ENCODE data around the gene C17orf78. TPM values are rescaled to one million over a fixed set of nuclear protein-coding genes. Genes with fewer than 3 reads are reported as not detected.
A peak's percentile ranks its signal among the peaks of the same experiment; 100 is the strongest.
"Not testable (repeated sequence)": the region's sequence is repeated elsewhere in the genome, so short reads cannot be mapped to it uniquely, and the experiment has no call there.

C17orf78 gene
- polyA plus RNA-seq = not detected

DNA sequence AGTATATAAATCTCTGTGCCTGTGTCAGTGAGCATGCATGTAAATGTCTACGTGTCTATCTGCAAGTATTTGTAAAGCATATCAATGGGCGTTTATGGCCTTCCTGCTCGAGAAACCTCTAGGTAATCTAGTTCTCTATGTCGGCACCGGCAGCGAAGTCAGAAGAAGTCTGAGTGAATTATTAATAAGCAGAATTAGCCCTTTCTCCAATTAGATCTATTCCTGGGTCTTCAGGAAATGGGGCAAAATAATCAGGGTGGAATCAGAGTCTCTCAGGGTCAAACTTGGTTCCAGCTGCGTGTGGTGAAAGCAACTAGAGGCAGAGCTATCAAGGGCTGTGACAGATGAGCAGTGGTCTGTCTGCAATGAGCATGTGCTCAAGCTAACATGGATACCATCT is at the start of gene C17orf78:
C17orf78 (plus strand) TSS at position 280 of the 400 bp plus-strand sequence; CDS start at position 388, 108 bp downstream.
- Mint-ChIP-seq H3K4me1 (peaks cover 0 to 3% (median 3%) of the 10 kb centered on the region in 3 donors), H3K27me3 (no peaks in the 10 kb centered on the region), H3K4me3 (no peak within 1 kb of the TSS), H3K9me3 (no peaks in the 10 kb centered on the region), H3K27ac (no peak within 1 kb of the TSS), H3K36me3 (no peaks in the 10 kb centered on the region)

DNA sequence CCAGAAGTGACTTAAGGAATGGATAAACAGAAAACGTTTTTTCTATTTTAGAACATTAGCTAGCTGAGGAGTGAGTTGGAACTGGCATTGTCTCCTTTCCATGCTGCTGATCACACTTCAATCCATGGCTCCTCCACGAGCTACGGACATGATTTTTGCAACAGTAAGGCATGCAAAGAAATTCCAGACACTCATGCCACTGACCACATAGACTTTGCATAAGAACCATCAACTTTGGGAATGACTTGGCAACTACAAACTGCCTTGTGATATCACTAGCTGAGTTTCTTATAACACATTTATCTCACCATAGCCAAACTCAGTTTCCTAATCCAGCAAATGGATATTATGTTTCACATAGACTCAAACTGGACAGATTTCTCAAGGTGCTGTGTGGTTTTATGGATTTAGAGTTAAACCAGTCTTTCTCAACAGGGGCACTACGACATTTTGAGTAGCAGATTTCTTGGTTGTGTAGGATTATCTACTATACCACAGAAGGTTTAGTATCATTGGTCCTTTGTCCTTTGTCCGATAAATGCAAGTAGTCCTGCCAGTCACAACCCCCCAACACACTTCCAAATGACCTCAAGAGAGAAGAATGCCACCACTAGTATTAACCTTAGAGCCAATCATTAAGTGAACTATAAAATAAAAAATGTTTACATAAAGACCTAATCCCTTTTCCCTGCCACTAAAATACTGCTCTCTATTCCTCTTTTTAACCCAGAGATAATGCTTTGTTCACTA is 48.3 kb upstream of the C17orf78 start:
- H3K27ac Mint-ChIP-seq = no peak overlapping the region
- no peaks in the 10 kb centered on the region for H3K9me3 Mint-ChIP-seq
- peaks cover 3% of the 10 kb centered on the region for H3K36me3 Mint-ChIP-seq
- H3K4me3 Mint-ChIP-seq = no peak overlapping the region
- no peaks in the 10 kb centered on the region for H3K4me1 Mint-ChIP-seq
- no peaks in the 10 kb centered on the region for H3K27me3 Mint-ChIP-seq

GRCh38 chr17:37338847-37339246 is 36.9 kb upstream of the C17orf78 start:
- H3K9me3 Mint-ChIP-seq = no peaks in the 10 kb centered on the region
- H3K27me3 Mint-ChIP-seq = no peaks in the 10 kb centered on the region
- H3K36me3 Mint-ChIP-seq = peaks cover 3% of the 10 kb centered on the region
- H3K4me1 Mint-ChIP-seq = peaks cover 0 to 1% (median 0%) of the 10 kb centered on the region in 3 donors
- H3K27ac Mint-ChIP-seq = peak overlapping the region in 1 of 3 donors; percentile 59
- H3K4me3 Mint-ChIP-seq = no peak overlapping the region

- Mint-ChIP-seq H3K9me3 (no peaks in the 10 kb centered on the region), H3K4me1 (peaks cover 0 to 1% (median 0%) of the 10 kb centered on the region in 3 donors), H3K27me3 (no peaks in the 10 kb centered on the region), H3K36me3 (peaks cover 3% of the 10 kb centered on the region), H3K27ac (no peak overlapping the region), H3K4me3 (no peak overlapping the region)
These were observed 36.5 kb upstream of the C17orf78 start for GRCh38 chr17:37339321-37339720.

DNA sequence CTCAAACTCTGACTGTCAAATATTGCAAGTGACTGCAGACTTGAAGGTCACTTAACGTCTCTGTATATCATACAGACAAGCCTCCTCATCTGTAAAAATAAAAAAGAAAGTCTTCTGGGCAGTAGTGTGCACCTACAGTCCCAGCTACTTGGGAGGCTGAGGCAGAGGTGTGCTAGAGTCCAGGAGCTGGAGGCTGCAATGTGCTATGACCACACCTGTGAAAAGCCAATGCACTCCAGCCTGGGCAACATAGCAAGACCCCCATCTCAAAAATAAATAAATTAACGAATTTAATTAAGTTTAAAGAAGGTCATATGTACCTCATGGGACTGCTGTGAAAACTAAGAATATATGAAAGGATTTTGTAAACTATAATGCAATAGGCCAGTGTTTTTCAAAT is 35.0 kb upstream of the C17orf78 start:
- H3K27me3 Mint-ChIP-seq = no peaks in the 10 kb centered on the region
- peaks cover 0 to 4% (median 0%) of the 10 kb centered on the region in 3 donors for H3K4me1 Mint-ChIP-seq
- H3K4me3 Mint-ChIP-seq = no peak overlapping the region
- H3K36me3 Mint-ChIP-seq = peaks cover 3% of the 10 kb centered on the region
- no peak overlapping the region for H3K27ac Mint-ChIP-seq
- no peaks in the 10 kb centered on the region for H3K9me3 Mint-ChIP-seq

DNA sequence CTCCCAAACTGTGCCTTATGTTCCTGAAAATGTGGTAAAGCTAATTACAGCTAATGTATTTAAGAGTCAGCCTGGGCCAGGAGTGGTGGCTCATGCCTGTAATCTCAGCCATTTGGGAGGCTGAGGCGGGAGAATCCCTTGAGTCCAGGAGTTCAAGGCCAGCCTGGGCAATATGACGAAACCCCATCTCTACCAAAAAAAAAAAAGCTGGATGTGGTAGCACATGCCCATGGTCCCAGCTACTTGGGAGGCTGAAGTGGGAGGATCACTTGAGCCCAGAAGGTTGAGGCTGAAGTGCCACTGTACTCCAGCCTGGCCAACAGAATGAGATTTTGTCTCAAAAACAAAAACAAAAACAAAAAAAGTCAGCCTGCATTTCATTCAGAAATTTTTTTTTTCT is 33.2 kb upstream of the C17orf78 start:
- Mint-ChIP-seq H3K36me3 (peaks cover 5% of the 10 kb centered on the region), H3K4me3 (no peak overlapping the region), H3K9me3 (no peaks in the 10 kb centered on the region), H3K27ac (no peak overlapping the region), H3K27me3 (no peaks in the 10 kb centered on the region), H3K4me1 (peaks cover 0 to 5% (median 4%) of the 10 kb centered on the region in 3 donors)

- H3K9me3 Mint-ChIP-seq = no peaks in the 10 kb centered on the region
- H3K36me3 Mint-ChIP-seq = peaks cover 5% of the 10 kb centered on the region
- H3K27ac Mint-ChIP-seq = no peak overlapping the region
- no peak overlapping the region for H3K4me3 Mint-ChIP-seq
- H3K4me1 Mint-ChIP-seq = peaks cover 0 to 5% (median 4%) of the 10 kb centered on the region in 3 donors
- no peaks in the 10 kb centered on the region for H3K27me3 Mint-ChIP-seq
These were observed 31.3 kb upstream of the C17orf78 start for GRCh38 chr17:37344519-37344918.

GRCh38 chr17:37346863-37347402 is 28.9 kb upstream of the C17orf78 start:
- not testable (repeated sequence) for H3K27me3 Mint-ChIP-seq, H3K9me3 Mint-ChIP-seq, H3K27ac Mint-ChIP-seq, H3K4me3 Mint-ChIP-seq, H3K36me3 Mint-ChIP-seq, H3K4me1 Mint-ChIP-seq

DNA sequence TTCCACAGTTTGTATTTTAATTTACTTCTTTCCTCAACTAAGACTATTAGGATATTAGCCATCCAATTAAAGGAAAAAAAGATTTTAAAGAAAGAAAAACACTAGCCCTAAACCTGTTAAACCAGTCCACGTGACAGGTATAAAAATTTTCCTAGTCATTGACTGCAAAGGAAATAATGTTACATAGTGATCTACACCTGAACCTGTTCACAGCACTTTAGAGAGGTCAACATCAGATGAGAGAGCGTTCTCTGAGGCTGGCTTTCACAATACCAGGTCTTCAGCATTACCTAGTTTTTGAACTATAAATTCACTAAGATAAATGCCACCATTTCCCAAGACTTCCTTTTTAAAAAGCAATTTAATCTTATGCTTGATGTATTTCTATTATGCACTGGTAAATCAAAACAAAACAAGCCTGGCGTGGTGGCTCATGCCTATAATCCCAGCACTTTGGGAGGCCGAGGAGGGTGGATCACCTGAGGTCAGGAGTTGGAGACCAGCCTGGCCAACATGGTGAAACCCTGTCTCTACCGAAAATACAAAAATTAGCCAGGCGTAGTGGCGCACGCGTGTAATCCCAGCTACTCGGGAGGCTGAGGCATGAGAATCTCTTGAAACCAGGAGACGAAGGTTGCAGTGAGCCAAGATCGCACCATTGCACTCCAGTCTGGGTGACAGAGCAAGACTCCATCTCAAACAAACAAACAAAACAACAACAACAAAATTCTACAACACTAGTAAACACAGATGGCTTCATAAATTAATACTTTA is 18.8 kb upstream of the C17orf78 start:
- not testable (repeated sequence) for H3K36me3 Mint-ChIP-seq, H3K9me3 Mint-ChIP-seq, H3K27me3 Mint-ChIP-seq
- H3K27ac Mint-ChIP-seq = peak overlapping the region in 1 of 3 donors; percentile 83
- H3K4me3 Mint-ChIP-seq = peak overlapping the region in 2 of 4 donors; percentile 88 to 97
- H3K4me1 Mint-ChIP-seq = peaks cover 14 to 18% (median 17%) of the 10 kb centered on the region in 3 donors

DNA sequence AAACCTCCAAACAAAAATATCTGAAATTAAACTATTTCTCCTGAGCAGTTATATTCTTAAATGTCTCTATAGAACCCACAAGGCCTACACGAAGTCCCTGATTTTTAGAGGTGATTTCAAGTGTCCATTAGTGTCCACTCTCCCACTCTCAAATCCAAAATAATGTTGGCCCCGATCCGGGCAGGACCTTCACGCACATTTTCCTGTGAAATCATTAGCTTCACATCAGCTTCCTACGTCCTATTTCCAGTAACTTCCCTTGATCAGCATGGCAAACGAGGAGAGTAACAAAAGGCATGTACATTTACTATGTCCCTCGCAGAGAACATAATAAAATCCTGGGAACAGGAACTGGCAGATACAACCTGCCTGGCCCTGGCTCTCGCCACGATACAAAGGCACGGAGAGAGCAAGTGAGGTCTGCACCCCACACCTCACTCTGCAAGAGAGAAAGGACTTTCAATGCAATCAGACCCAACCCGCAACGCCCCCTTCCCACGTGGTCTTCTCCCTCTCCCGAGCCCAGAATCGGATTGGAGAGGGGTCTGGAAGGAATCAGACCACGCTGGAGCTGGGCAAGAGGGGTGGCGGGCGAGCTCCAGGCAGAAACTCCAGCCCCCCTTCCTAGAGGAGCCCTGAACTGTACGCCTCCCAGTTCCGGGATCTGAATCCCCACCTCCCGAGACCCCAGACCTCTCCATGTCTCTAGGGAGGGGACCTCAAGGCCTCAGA is 17.5 kb upstream of the C17orf78 start:
- peak overlapping the region; percentile 86 to 97 (median 90) for H3K4me3 Mint-ChIP-seq
- H3K9me3 Mint-ChIP-seq = no peaks in the 10 kb centered on the region
- no peaks in the 10 kb centered on the region for H3K36me3 Mint-ChIP-seq
- peak overlapping the region; percentile 64 to 86 (median 83) for H3K27ac Mint-ChIP-seq
- no peaks in the 10 kb centered on the region for H3K27me3 Mint-ChIP-seq
- H3K4me1 Mint-ChIP-seq = peaks cover 14 to 18% (median 17%) of the 10 kb centered on the region in 3 donors

- no peaks in the 10 kb centered on the region for H3K27me3 Mint-ChIP-seq
- H3K4me1 Mint-ChIP-seq = peaks cover 14 to 18% (median 17%) of the 10 kb centered on the region in 3 donors
- peak overlapping the region in 2 of 3 donors; percentile 64 to 93 for H3K27ac Mint-ChIP-seq
- H3K9me3 Mint-ChIP-seq = no peaks in the 10 kb centered on the region
- peak overlapping the region; percentile 86 to 97 (median 90) for H3K4me3 Mint-ChIP-seq
- H3K36me3 Mint-ChIP-seq = no peaks in the 10 kb centered on the region
These were observed 16.7 kb upstream of the C17orf78 start for GRCh38 chr17:37358830-37359681.

DNA sequence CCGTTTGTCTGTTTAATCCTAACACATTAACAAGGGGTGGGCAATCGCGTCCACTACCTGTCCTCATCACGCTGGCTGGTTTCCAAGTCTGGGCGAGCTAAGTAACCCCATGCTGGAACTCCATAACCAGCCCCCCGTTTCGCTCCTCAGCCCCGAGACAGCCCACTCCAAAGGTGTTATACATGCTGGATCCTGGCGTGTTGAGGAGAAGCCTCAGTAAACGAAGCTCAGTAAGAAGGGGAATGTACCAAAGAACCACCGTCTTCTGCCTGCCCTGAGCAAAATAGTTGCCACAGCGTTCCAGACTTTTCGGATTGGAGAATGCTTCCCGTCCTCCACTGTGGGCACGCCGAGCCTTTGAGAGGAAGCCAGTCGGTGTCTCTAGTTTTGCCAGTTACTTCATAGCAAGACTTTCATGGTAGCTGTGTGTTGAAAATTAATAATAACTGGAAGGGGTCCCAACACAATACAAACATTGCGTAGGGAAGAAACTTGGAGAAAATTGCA is 16.1 kb upstream of the C17orf78 start:
- H3K4me3 Mint-ChIP-seq = peak overlapping the region; percentile 63 to 89 (median 81)
- H3K9me3 Mint-ChIP-seq = no peaks in the 10 kb centered on the region
- no peaks in the 10 kb centered on the region for H3K27me3 Mint-ChIP-seq
- H3K27ac Mint-ChIP-seq = peak overlapping the region in 2 of 3 donors; percentile 56 to 93
- no peaks in the 10 kb centered on the region for H3K36me3 Mint-ChIP-seq
- peaks cover 14 to 18% (median 17%) of the 10 kb centered on the region in 3 donors for H3K4me1 Mint-ChIP-seq

DNA sequence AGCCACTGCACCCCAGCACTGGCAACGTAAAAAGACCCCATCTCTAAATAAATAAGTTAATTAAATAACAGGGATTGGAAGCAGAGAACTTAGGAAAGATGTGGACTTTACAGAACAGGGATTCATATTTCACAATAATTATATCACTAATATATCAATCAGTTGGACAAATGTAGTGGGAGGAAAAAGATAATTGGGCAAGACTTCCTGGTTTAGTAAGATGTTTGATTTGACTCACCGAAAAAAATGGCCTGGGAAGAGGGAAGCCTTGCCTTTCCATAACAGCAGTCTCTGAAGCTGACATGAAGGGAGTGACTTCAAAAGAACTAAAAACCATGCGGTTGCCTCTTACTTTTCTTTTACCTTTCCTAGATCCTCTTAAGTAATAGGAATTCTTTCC is 15.2 kb upstream of the C17orf78 start:
- Mint-ChIP-seq H3K9me3 (no peaks in the 10 kb centered on the region), H3K4me1 (peaks cover 14 to 18% (median 17%) of the 10 kb centered on the region in 3 donors), H3K36me3 (no peaks in the 10 kb centered on the region), H3K4me3 (peak overlapping the region in 1 of 4 donors; percentile 70), H3K27ac (no peak overlapping the region), H3K27me3 (no peaks in the 10 kb centered on the region)

GRCh38 chr17:37361543-37361942 is 14.2 kb upstream of the C17orf78 start:
- H3K4me3 Mint-ChIP-seq = peak overlapping the region in 1 of 4 donors; percentile 70
- no peaks in the 10 kb centered on the region for H3K36me3 Mint-ChIP-seq
- H3K27ac Mint-ChIP-seq = peak overlapping the region in 1 of 3 donors; percentile 53
- no peaks in the 10 kb centered on the region for H3K27me3 Mint-ChIP-seq
- H3K9me3 Mint-ChIP-seq = no peaks in the 10 kb centered on the region
- H3K4me1 Mint-ChIP-seq = peaks cover 14 to 18% (median 17%) of the 10 kb centered on the region in 3 donors
